A549 (cell line): ENCODE measurements around the gene COPS8. TPM values are rescaled to one million over a fixed set of nuclear protein-coding genes. Genes with fewer than 3 reads are reported as not detected.

Source experiments
- ATAC-seq, 2 experiments: fragments of 200-7000 bp in 1 of 2; fragments of >200 bp in 1 of 2; cut with Nextera tagmentation in 1 of 2; cut with Tn5 transposase in 1 of 2; 3 replicates each; pipeline versions ENCODE4 v1.8.0 to v1.9.1; 2018 to 2020; ENCODE audit warnings: mild to moderate bottlenecking in 1 of 2, moderate library complexity in 1 of 2
- CTCF ChIA-PET: fragments of 300-600 bp; sonication (Branson Sonifier 250); formaldehyde crosslinking; extraction: SDS; loops from one replicate; lab custom pipeline; 2021; ENCODE audit warnings: antibody characterized with exemption, inconsistent platforms; lab: Yijun Ruan, JAX
- POLR2A ChIA-PET: fragments of 350-600 bp; formaldehyde crosslinking; extraction: SDS; loops from one replicate; lab custom pipeline; 2021; ENCODE audit warnings: antibody characterized with exemption, inconsistent platforms; lab: Yijun Ruan, JAX
- DNase-seq, 2 experiments: peaks; one replicate each; pipeline versions ENCODE4 v3.0.0 to v3.0.0-alpha.2; 2011 to 2016; ENCODE audit warnings: low read depth in 1 of 2, low spot score in 1 of 2
- FAIRE-seq: peaks from 2 replicates; lab custom pipeline; 2011; peaks lifted over from hg19 to GRCh38; lab: Jason Lieb, UNC
- H3K27ac ChIP-seq, 2 experiments: fragments of >200 bp; sonication (Bioruptor Twin); formaldehyde crosslinking; 3 replicates each; pipeline ENCODE4 v1.5.1; 2016 to 2017
- H3K4me1 ChIP-seq: fragments of >200 bp; sonication (Bioruptor Twin); formaldehyde crosslinking; 3 replicates; pipeline ENCODE4 v1.6.1; 2016
- H3K4me2 ChIP-seq: fragments of >200 bp; sonication (Bioruptor Twin); formaldehyde crosslinking; 3 replicates; pipeline ENCODE4 v1.6.1; 2016
- H3K4me3 ChIP-seq: fragments of >200 bp; sonication (Bioruptor Twin); formaldehyde crosslinking; 3 replicates; pipeline ENCODE4 v1.5.1; 2016
- H3K9me3 ChIP-seq: fragments of >200 bp; sonication (Bioruptor Twin); formaldehyde crosslinking; 3 replicates; pipeline ENCODE4 v1.6.1; 2016
- CBX2 ChIP-seq: fragments of 200-600 bp; sonication (generic); IDR thresholded peaks from 2 replicates; pipeline ENCODE4 v1.6.1; 2016; ENCODE audit warnings: low read depth, mild to moderate bottlenecking, borderline replicate concordance
- CHD4 ChIP-seq: fragments of 200-600 bp; sonication (generic); IDR thresholded peaks from 2 replicates; pipeline ENCODE4 v1.6.1; 2016; ENCODE audit warnings: antibody characterized with exemption, mild to moderate bottlenecking, borderline replicate concordance
- E2F6 ChIP-seq: IDR thresholded peaks from 2 replicates; pipeline ENCODE4 v1.6.1; 2012; ENCODE audit warnings: low read depth, borderline replicate concordance
- ELK1 ChIP-seq: fragments of 150-350 bp; IDR thresholded peaks from 2 replicates; pipeline ENCODE4 v1.6.1; 2014; ENCODE audit warnings: low read depth, mild to moderate bottlenecking, low read length
- EP300 ChIP-seq, 2 experiments: fragments of >200 bp; sonication (Bioruptor Twin); formaldehyde crosslinking; IDR thresholded peaks; 2 replicates in 1 of 2; 3 replicates in 1 of 2; pipeline ENCODE4 v1.6.1; 2016 to 2017
- ESRRA ChIP-seq: fragments of 150-350 bp; IDR thresholded peaks from 2 replicates; pipeline ENCODE4 v1.6.1; 2014; ENCODE audit warnings: mild to moderate bottlenecking, low read length, borderline replicate concordance
- GATA3 ChIP-seq: IDR thresholded peaks from 2 replicates; pipeline ENCODE4 v1.6.1; 2012; ENCODE audit warnings: borderline replicate concordance
- HES2 ChIP-seq: fragments of >200 bp; sonication (Bioruptor Twin); formaldehyde crosslinking; IDR thresholded peaks from 2 replicates; pipeline ENCODE4 v1.6.1; 2016
- KDM1A ChIP-seq: fragments of 200-600 bp; sonication (generic); IDR thresholded peaks from 2 replicates; pipeline ENCODE4 v1.6.1; 2016; ENCODE audit warnings: low read depth, mild to moderate bottlenecking
- MAZ ChIP-seq: fragments of 150-350 bp; IDR thresholded peaks from 2 replicates; pipeline ENCODE4 v1.6.1; 2014; ENCODE audit warnings: antibody characterized with exemption, low read depth, low read length, borderline replicate concordance
- MYC ChIP-seq: IDR thresholded peaks from 2 replicates; pipeline ENCODE4 v1.6.1; 2012; ENCODE audit warnings: mild to moderate bottlenecking, inconsistent platforms, low read length, improper control_type of control experiment, borderline replicate concordance
- NR3C1 ChIP-seq: fragments of >200 bp; sonication (Bioruptor Twin); formaldehyde crosslinking; IDR thresholded peaks from 3 replicates; pipeline ENCODE4 v1.6.1; 2017
- PBX3 ChIP-seq: IDR thresholded peaks from 2 replicates; pipeline ENCODE4 v1.6.1; 2012
- PHF8 ChIP-seq: fragments of 200-600 bp; sonication (generic); IDR thresholded peaks from 2 replicates; pipeline ENCODE4 v1.6.1; 2016; ENCODE audit warnings: low read depth, mild to moderate bottlenecking, antibody characterized with exemption, moderate library complexity, borderline replicate concordance
- RAD21 ChIP-seq, 2 experiments: fragments of >200 bp in 1 of 2; sonication (Bioruptor Twin) in 1 of 2; formaldehyde crosslinking in 1 of 2; IDR thresholded peaks in 1 of 2; conservative IDR thresholded peaks in 1 of 2; 2 replicates in 1 of 2; 3 replicates in 1 of 2; pipeline ENCODE4 v1.6.1; 2012 to 2018; ENCODE audit warnings: inconsistent platforms in 1 of 2
- RARB ChIP-seq: fragments of 250-450 bp; sonication (Bioruptor Pico); IDR thresholded peaks from 2 replicates; pipeline ENCODE4 v1.8.0; 2021; ENCODE audit warnings: mild to moderate bottlenecking, moderate library complexity
- RCOR1 ChIP-seq: fragments of 150-350 bp; IDR thresholded peaks from 2 replicates; pipeline ENCODE4 v1.6.1; 2014; ENCODE audit warnings: antibody characterized with exemption, low read length, low read depth
- REST ChIP-seq: fragments of 200-600 bp; sonication (generic); IDR thresholded peaks from 2 replicates; pipeline ENCODE4 v1.6.1; 2016; ENCODE audit warnings: antibody characterized with exemption, mild to moderate bottlenecking, moderate library complexity
- SMC3 ChIP-seq: fragments of >200 bp; sonication (Bioruptor Twin); formaldehyde crosslinking; IDR thresholded peaks from 3 replicates; pipeline ENCODE4 v1.6.1; 2018; ENCODE audit warnings: inconsistent platforms
- SREBF2 ChIP-seq: fragments of 450-650 bp; IDR thresholded peaks from 2 replicates; pipeline ENCODE4 v1.6.1; 2014; ENCODE audit warnings: mild to moderate bottlenecking, moderate library complexity
- TP53 ChIP-seq: fragments of 250-450 bp; sonication (Bioruptor Pico); IDR thresholded peaks from 2 replicates; pipeline ENCODE4 v1.5.0; 2021; ENCODE audit warnings: mild to moderate bottlenecking, moderate library complexity
- USF2 ChIP-seq: fragments of 450-650 bp; IDR thresholded peaks from 2 replicates; pipeline ENCODE4 v1.6.1; 2014; ENCODE audit warnings: antibody characterized with exemption
- ZC3H11A ChIP-seq: fragments of 450-650 bp; IDR thresholded peaks from 2 replicates; pipeline ENCODE4 v1.6.1; 2014; ENCODE audit warnings: antibody characterized with exemption, mild to moderate bottlenecking
- ZNF302 ChIP-seq: fragments of 250-450 bp; sonication (Bioruptor Pico); IDR thresholded peaks from 2 replicates; pipeline ENCODE4 v1.9.0; 2021; ENCODE audit warnings: inconsistent platforms, mild to moderate bottlenecking, moderate library complexity
- WGBS: methylation state at CpG from one replicate; pipeline ENCODE4 v1.1.6; 2017; ENCODE audit errors: missing lambda C conversion rate; 5-methylcytosine and 5-hydroxymethylcytosine counted together
- polyA plus RNA-seq, 4 experiments: library from polyadenylated mRNA; depleted of rRNA in 3 of 4; stranded (reverse); fragments of >200 nt; fragmentation: RNase III in 1 of 4; extraction: RNeasy Plus Mini Kit Qiagen cat#74134 plus additional on column Dnase treatment in 1 of 4; gene quantifications; 2 replicates in 3 of 4; 3 replicates in 1 of 4; pipeline ENCODE4 v1.2.3, GENCODE V29; 2011 to 2017

The COPS8 gene
- polyA plus RNA-seq, 2 of the 4 experiments (the other 2 are of a cell fraction) = 85.7 to 161 TPM

GRCh38 chr2:237113026-237113795 lies 27.5 kb downstream of the COPS8 start:
- Histone ChIP-seq H3K27ac (no peak overlapping the region), H3K4me2 (no peak overlapping the region), H3K4me3 (no peak overlapping the region), H3K9me3 (peaks cover 24% of the 10 kb centered on the region; the same call in 2 of the 3 replicates), H3K4me1 (no peaks in the 10 kb centered on the region)
- ChIA-PET POLR2A (no interaction called here), CTCF (interaction anchor here (0.8 to 5.0 kb wide), 2 partner anchors 8 to 358 kb away, joined by 3 to 28 read pairs; no protein-coding TSS in a partner anchor)
- WGBS = 71% methylated on average over 4 of the region's 4 CpGs
- no peak for TF ChIP-seq RCOR1
- TF ChIP-seq CBX2 = no peak
- TF ChIP-seq MAZ = no peak
- no peak for TF ChIP-seq REST
- TF ChIP-seq GATA3 = no peak
- TF ChIP-seq MYC = no peak
- TF ChIP-seq PBX3 = no peak
- no peak for TF ChIP-seq EP300 (IDR thresholded peaks at IDR 0.05)
- TF ChIP-seq USF2 = no peak
- no peak for TF ChIP-seq SMC3
- no peak for TF ChIP-seq CHD4
- TF ChIP-seq ELK1 = no peak
- no peak for TF ChIP-seq HES2
- TF ChIP-seq ZNF302 (CRISPR knock-in tag) = no peak
- no peak for TF ChIP-seq RAD21 (conservative IDR thresholded peaks at IDR 0.05 in 1 of 2, IDR thresholded peaks at IDR 0.05 in 1 of 2)
- TF ChIP-seq KDM1A = no peak
- no peak for FAIRE-seq
- ATAC-seq = no peak
- DNase-seq = no peak

- 78% methylated on average over 3 of the region's 3 CpGs for WGBS
- FAIRE-seq (no peak), ATAC-seq (no peak), DNase-seq (no peak)
- no peak for TF ChIP-seq ZC3H11A
- TF ChIP-seq E2F6 = no peak
- TF ChIP-seq ESRRA = no peak
- no peak for TF ChIP-seq TP53
- TF ChIP-seq NR3C1 = no peak
- TF ChIP-seq SREBF2 = no peak
- TF ChIP-seq PHF8 = no peak
- no peak for TF ChIP-seq RCOR1
- no peak for TF ChIP-seq PBX3
- TF ChIP-seq RAD21 (conservative IDR thresholded peaks at IDR 0.05 in 1 of 2, IDR thresholded peaks at IDR 0.05 in 1 of 2) = no peak
- no peak for TF ChIP-seq KDM1A
- TF ChIP-seq RARB (CRISPR knock-in tag) = no peak
- Histone ChIP-seq H3K27ac (no peak overlapping the region), H3K4me1 (no peaks in the 10 kb centered on the region), H3K4me3 (no peak overlapping the region), H3K9me3 (peaks cover 3% of the 10 kb centered on the region; the same call in 1 of the 3 replicates), H3K4me2 (no peak overlapping the region)
- CTCF ChIA-PET = interaction anchor here (0.8 to 1.2 kb wide), 2 partner anchors 306 to 355 kb away, joined by 4 read pairs; no protein-coding TSS in a partner anchor
- POLR2A ChIA-PET = no interaction called here
These were observed 30.2 kb downstream of the COPS8 start for GRCh38 chr2:237115870-237116269.
